ENCODE data around the gene FLAD1.

GRCh38 chr1:155000411-155000725 is 17.2 kb downstream of the FLAD1 start:
- TF ChIP-seq CTCF (IDR thresholded peaks at IDR 0.05) (no peak), POLR2A (IDR thresholded peaks at IDR 0.05) (no peak)

All from uterus (tissue), 2 donors.